Measurements from ENCODE around the gene CRY1. TPM values are rescaled to one million over a fixed set of nuclear protein-coding genes. Genes with fewer than 3 reads are reported as not detected.

CRY1 gene
- total and polyA plus RNA-seq, 9 of the 15 experiments (the other 6 are each of a cell fraction or from before 2014, with no cell fraction given), result 8.7 to 33.3 (median 25.2) TPM

- TF ChIP-seq REST (IDR thresholded peaks at IDR 0.05; ENCODE audit: borderline replicate concordance) (peak; percentile 54; the same call in 1 of the 2 replicates), REST (CRISPR knock-in tag; IDR thresholded peaks at IDR 0.05; ENCODE audit: low read depth) (no peak)
Measured at GRCh38 chr12:107131832-107132616, 38.7 kb upstream of the CRY1 start (continued).

Measured in K562 (cell line).